Uterus (tissue), 4 donors: ENCODE data around the gene CSNK2A1. TPM values are rescaled to one million over a fixed set of nuclear protein-coding genes. Genes with fewer than 3 reads are reported as not detected.

ENCODE experiments used
- DNase-seq, 2 donors: peaks; one replicate each; pipeline ENCODE4 v3.0.0-alpha.2; 2019 to 2020
- H3K27ac ChIP-seq, 2 donors: fragments of 200-600 bp; sonication (generic); 1 replicate in 1 of 2; 2 replicates in 1 of 2; pipeline ENCODE4 v1.5.1; 2016 to 2018
- H3K27me3 ChIP-seq, 2 donors: fragments of 200-600 bp; sonication (generic); one replicate each; pipeline ENCODE4 v1.5.1; 2018 to 2019; ENCODE audit warnings: control low read depth in 1 of 2
- H3K36me3 ChIP-seq, 2 donors: fragments of 200-600 bp; sonication (generic); one replicate each; pipeline ENCODE4 v1.5.1; 2019; ENCODE audit warnings: control low read depth in 1 of 2
- H3K4me1 ChIP-seq, 2 donors: fragments of 200-600 bp; sonication (generic); one replicate each; pipeline ENCODE4 v1.5.1; 2018 to 2019; ENCODE audit warnings: control low read depth in 1 of 2
- H3K4me3 ChIP-seq, 2 donors: fragments of 200-600 bp; sonication (generic); 1 replicate in 1 of 2; 2 replicates in 1 of 2; pipeline ENCODE4 v1.5.1; 2018 to 2019; ENCODE audit warnings: mild to moderate bottlenecking in 1 of 2
- H3K9me3 ChIP-seq, 2 donors: fragments of 200-600 bp; sonication (generic); one replicate each; pipeline ENCODE4 v1.5.1; 2019; ENCODE audit warnings: control low read depth in 1 of 2
- CTCF ChIP-seq, 4 experiments: fragments of 200-600 bp in 2 of 4; fragments of 450-650 bp in 2 of 4; sonication (generic) in 2 of 4; IDR thresholded peaks; one replicate each; pipeline ENCODE4 v1.5.1; 2016 to 2019; ENCODE audit warnings: antibody characterized with exemption in 4 of 4, mild to moderate bottlenecking in 2 of 4, moderate library complexity in 1 of 4
- POLR2A ChIP-seq, 2 donors: fragments of 450-650 bp; IDR thresholded peaks; one replicate each; pipeline ENCODE4 v1.6.1; 2016; ENCODE audit warnings: antibody characterized with exemption in 2 of 2, mild to moderate bottlenecking in 1 of 2, moderate library complexity in 1 of 2
- intact Hi-C: fragments of 100-400 bp; cut with DNase I; formaldehyde crosslinking; loops from one replicate; pipeline ENCODE4 v1.15.1; 2023; ENCODE audit warnings: low total_unique reads
- total RNA-seq, 4 donors: library from RNA; depleted of rRNA in 3 of 4; stranded (reverse); fragments of >200 nt in 3 of 4; gene quantifications; one replicate each; pipeline versions ENCODE4 v1.1.0 to v1.2.4, GENCODE V29; 2014 to 2023
- donor health status: DM: yes; HTN: yes; CAD: no.

Gene CSNK2A1
- total RNA-seq, 4 donors from 2014 or later = 48.2 to 207 (median 85.8) TPM

- no peaks in the 10 kb centered on the region for H3K36me3 ChIP-seq
- no peak for DNase-seq
- no peak for TF ChIP-seq POLR2A (IDR thresholded peaks at IDR 0.05)
- no peak for TF ChIP-seq CTCF (IDR thresholded peaks at IDR 0.05)
- H3K27ac ChIP-seq = peak overlapping the region in 1 of 2 donors; percentile 40
- intact Hi-C loops = no loop called here
- H3K27me3 ChIP-seq = no peaks in the 10 kb centered on the region
- H3K4me3 ChIP-seq = no peak overlapping the region
- H3K4me1 ChIP-seq = peaks cover 5 to 21% of the 10 kb centered on the region in 2 donors
- no peaks in the 10 kb centered on the region for H3K9me3 ChIP-seq
These were observed 4.4 kb downstream of the CSNK2A1 start for GRCh38 chr20:539191-539590.

GRCh38 chr20:537983-538382, 5.6 kb downstream of the CSNK2A1 start:
- H3K27ac ChIP-seq = no peak overlapping the region
- no peaks in the 10 kb centered on the region for H3K36me3 ChIP-seq
- H3K4me1 ChIP-seq = peaks cover 5 to 21% of the 10 kb centered on the region in 2 donors
- no peak for DNase-seq
- TF ChIP-seq POLR2A (IDR thresholded peaks at IDR 0.05) (no peak), CTCF (IDR thresholded peaks at IDR 0.05) (no peak)
- H3K4me3 ChIP-seq = no peak overlapping the region
- no peaks in the 10 kb centered on the region for H3K9me3 ChIP-seq
- H3K27me3 ChIP-seq = no peaks in the 10 kb centered on the region
- intact Hi-C loops = no loop called here

GRCh38 chr20:536426-537010, 7.1 kb downstream of the CSNK2A1 start:
- no peak overlapping the region for H3K27ac ChIP-seq

GRCh38 chr20:535958-536357, 7.6 kb downstream of the CSNK2A1 start:
- Histone ChIP-seq H3K4me1 (peaks cover 5 to 8% of the 10 kb centered on the region in 2 donors), H3K4me3 (no peak overlapping the region), H3K27ac (no peak overlapping the region), H3K27me3 (no peaks in the 10 kb centered on the region), H3K9me3 (no peaks in the 10 kb centered on the region), H3K36me3 (no peaks in the 10 kb centered on the region)
- TF ChIP-seq CTCF (IDR thresholded peaks at IDR 0.05) (no peak), POLR2A (IDR thresholded peaks at IDR 0.05) (no peak)
- DNase-seq = no peak
- intact Hi-C loops = no loop called here

More at GRCh38 chr20:536426-537010, 7.1 kb downstream of the CSNK2A1 start:
- Histone ChIP-seq H3K4me3 (no peak overlapping the region), H3K27me3 (no peaks in the 10 kb centered on the region), H3K36me3 (no peaks in the 10 kb centered on the region), H3K9me3 (no peaks in the 10 kb centered on the region), H3K4me1 (peaks cover 5 to 13% of the 10 kb centered on the region in 2 donors)
- DNase-seq = no peak
- intact Hi-C loops = no loop called here
- TF ChIP-seq CTCF (IDR thresholded peaks at IDR 0.05) (no peak), POLR2A (IDR thresholded peaks at IDR 0.05) (no peak)

- H3K27ac ChIP-seq = no peak overlapping the region
- no peak for TF ChIP-seq CTCF (IDR thresholded peaks at IDR 0.05)
- no peak for TF ChIP-seq POLR2A (IDR thresholded peaks at IDR 0.05)
- no peaks in the 10 kb centered on the region for H3K9me3 ChIP-seq
- intact Hi-C loops = no loop called here
- H3K4me1 ChIP-seq = peaks cover 0 to 5% of the 10 kb centered on the region in 2 donors
- H3K27me3 ChIP-seq = no peaks in the 10 kb centered on the region
- no peak overlapping the region for H3K4me3 ChIP-seq
- H3K36me3 ChIP-seq = no peaks in the 10 kb centered on the region
- DNase-seq = no peak
These were observed 10.1 kb downstream of the CSNK2A1 start for GRCh38 chr20:533526-533925.
